GM12878 (cell line): ENCODE results near the gene ZNF134. TPM values are rescaled to one million over a fixed set of nuclear protein-coding genes. Genes with fewer than 3 reads are reported as not detected.

Source experiments
- ATAC-seq: fragments of 200-7000 bp; cut with Tn5 transposase; 3 replicates; pipeline ENCODE4 v1.9.1; 2020; ENCODE audit warnings: mild to moderate bottlenecking, moderate library complexity
- BruUV-seq: library from RNA; stranded (reverse); fragments of 400-500 nt; replicated peaks from 2 replicates; lab custom pipeline; 2021; lab: Mats Ljungman, UMichigan
- CTCF ChIA-PET: fragments of 300-600 bp; sonication (Branson Sonifier 250); formaldehyde crosslinking; extraction: SDS; loops from one replicate; lab custom pipeline; 2021; ENCODE audit warnings: inconsistent platforms; lab: Yijun Ruan, JAX
- POLR2A ChIA-PET: fragments of 350-600 bp; formaldehyde crosslinking; extraction: SDS; loops from one replicate; lab custom pipeline; 2021; ENCODE audit warnings: inconsistent platforms; lab: Charles Lee
- RAD21 ChIA-PET: fragments of 300-600 bp; sonication (Branson Sonifier 250); formaldehyde crosslinking; loops from one replicate; lab custom pipeline; 2023; ENCODE audit warnings: antibody characterized with exemption; ENCODE audit not compliant: unreplicated experiment; lab: Charles Lee
- SMC1A ChIA-PET: fragments of 300-600 bp; sonication (Branson Sonifier 250); formaldehyde crosslinking; loops from one replicate; lab custom pipeline; 2023; ENCODE audit not compliant: unreplicated experiment, uncharacterized antibody; lab: Charles Lee
- DNase-seq: peaks from one replicate; pipeline ENCODE4 v3.0.0-alpha.2; 2011; ENCODE audit warnings: low read depth, low spot score
- FAIRE-seq: peaks from 3 replicates; lab custom pipeline; 2011; peaks lifted over from hg19 to GRCh38; lab: Jason Lieb, UNC
- H2AFZ ChIP-seq: 2 replicates; pipeline ENCODE4 v1.6.0; 2011; ENCODE audit warnings: low read depth, low read length, control low read depth; ENCODE audit not compliant: control insufficient read depth
- H3K27ac ChIP-seq: 2 replicates; pipeline ENCODE4 v1.5.1; 2011; ENCODE audit warnings: control low read depth; ENCODE audit not compliant: control insufficient read depth, insufficient read depth
- H3K27me3 ChIP-seq, 2 experiments: replicated peaks in 1 of 2; 2 replicates each; pipeline versions ENCODE4 v1.6.0 to v1.6.1; 2011; ENCODE audit warnings: low read length in 1 of 2; ENCODE audit not compliant: control insufficient read depth in 2 of 2, insufficient read depth in 2 of 2
- H3K36me3 ChIP-seq, 2 experiments: 2 replicates each; pipeline ENCODE4 v1.5.1; 2011; ENCODE audit warnings: low read length in 1 of 2; ENCODE audit not compliant: control insufficient read depth in 2 of 2, insufficient read depth in 2 of 2
- H3K4me1 ChIP-seq: 2 replicates; pipeline ENCODE4 v1.6.1; 2011; ENCODE audit warnings: mild to moderate bottlenecking, low read length, moderate library complexity, mixed read lengths; ENCODE audit not compliant: control insufficient read depth, insufficient read depth
- H3K4me2 ChIP-seq: 2 replicates; pipeline ENCODE4 v1.6.0; 2011; ENCODE audit warnings: control low read depth; ENCODE audit not compliant: control insufficient read depth, insufficient read depth
- H3K4me3 ChIP-seq: fragments of 200-600 bp; sonication (generic); 2 replicates; pipeline ENCODE4 v1.5.1; 2016
- H3K79me2 ChIP-seq: 2 replicates; pipeline ENCODE4 v1.6.0; 2011; ENCODE audit warnings: low read length; ENCODE audit not compliant: control insufficient read depth, insufficient read depth
- H3K9ac ChIP-seq: 2 replicates; pipeline ENCODE4 v1.8.0; 2011; ENCODE audit warnings: low read length, control low read depth, mixed read lengths; ENCODE audit not compliant: control insufficient read depth, insufficient read depth
- H3K9me3 ChIP-seq: replicated peaks from 3 replicates; pipeline ENCODE4 v1.5.1; 2011; ENCODE audit warnings: mild to moderate bottlenecking, low read length; ENCODE audit not compliant: control insufficient read depth, insufficient read depth
- H4K20me1 ChIP-seq: 2 replicates; pipeline ENCODE4 v1.6.0; 2011; ENCODE audit not compliant: control insufficient read depth, insufficient read depth
- BMI1 ChIP-seq: fragments of 450-650 bp; IDR thresholded peaks from 2 replicates; pipeline ENCODE4 v1.6.1; 2016; ENCODE audit warnings: mild to moderate bottlenecking, moderate library complexity, borderline replicate concordance
- ESRRA ChIP-seq: IDR thresholded peaks from 2 replicates; pipeline ENCODE4 v1.6.1; 2012; ENCODE audit warnings: mild to moderate bottlenecking, low read length, improper control_type of control experiment
- GABPA ChIP-seq: IDR thresholded peaks from 2 replicates; pipeline ENCODE4 v1.6.1; 2014; ENCODE audit warnings: antibody characterized with exemption, low read depth, mild to moderate bottlenecking, inconsistent platforms
- HDAC6 ChIP-seq: fragments of 200-600 bp; sonication (generic); IDR thresholded peaks from one replicate; pipeline ENCODE4 v1.8.0; 2017; ENCODE audit warnings: antibody characterized with exemption; ENCODE audit not compliant: unreplicated experiment
- MEF2A ChIP-seq: IDR thresholded peaks from 2 replicates; pipeline ENCODE4 v1.6.1; 2011; ENCODE audit warnings: low read depth, mild to moderate bottlenecking, low read length, moderate library complexity; ENCODE audit not compliant: insufficient read depth
- NRF1 ChIP-seq: conservative IDR thresholded peaks from 2 replicates; pipeline ENCODE4 v1.6.1; 2011; ENCODE audit warnings: mild to moderate bottlenecking, low read depth, low read length, improper control_type of control experiment
- PAX5 ChIP-seq: IDR thresholded peaks from 2 replicates; pipeline ENCODE4 v1.6.1; 2011; ENCODE audit warnings: low read depth, low read length, borderline replicate concordance
- SRF ChIP-seq, 2 experiments: IDR thresholded peaks; 2 replicates each; pipeline ENCODE4 v1.6.1; 2011; ENCODE audit warnings: low read depth in 2 of 2, low read length in 2 of 2, mild to moderate bottlenecking in 1 of 2, moderate library complexity in 1 of 2
- ZNF592 ChIP-seq: fragments of 450-650 bp; IDR thresholded peaks from 2 replicates; pipeline ENCODE4 v1.6.1; 2017; ENCODE audit warnings: mild to moderate bottlenecking, moderate library complexity
- WGBS: methylation state at CpG from one replicate; pipeline ENCODE4 v1.1.6; 2016; ENCODE audit warnings: low lambda C conversion rate; ENCODE audit not compliant: insufficient replicate concordance, insufficient coverage; ENCODE audit errors: missing lambda C conversion rate; 5-methylcytosine and 5-hydroxymethylcytosine counted together
- in situ Hi-C: fragments of 300-500 bp; cut with MboI; formaldehyde crosslinking; loops from 9 replicates; pipeline ENCODE4 v1.14.3; 2018; ENCODE audit warnings: mixed read lengths
- intact Hi-C: fragments of 100-400 bp; cut with micrococcal nuclease; formaldehyde crosslinking; loops from one replicate; pipeline ENCODE4 v1.14.2; 2022; ENCODE audit not compliant: unreplicated experiment
- polyA plus RNA-seq, 11 experiments: library from polyadenylated mRNA; depleted of rRNA in 4 of 11; unstranded in 6 of 11; stranded (reverse) in 5 of 11; fragments of >200 nt; fragmentation: Nextera tagmentation in 4 of 11; fragmentation: Illumina TruSeq in 1 of 11; extraction: Ambion mirVana in 4 of 11; extraction: Trizol in 1 of 11; gene quantifications; 1 replicate in 1 of 11; 2 replicates in 10 of 11; pipeline versions ENCODE4 v1.2.1 to v1.2.3, GENCODE V29; 2011 to 2016; ENCODE audit warnings: inconsistent platforms in 2 of 11, missing spikeins in 2 of 11, low read depth in 1 of 11
- total RNA-seq, 4 experiments: library from RNA; depleted of rRNA in 3 of 4; stranded (reverse); fragments of >200 nt in 3 of 4; fragmentation: Illumina TruSeq in 1 of 4; extraction: Trizol in 1 of 4; gene quantifications; 2 replicates each; pipeline versions ENCODE4 v1.2.1 to v1.2.3, GENCODE V29; 2013 to 2021
- TF ChIP-seq, protein P1 (sequence below), 3 experiments: IDR thresholded peaks in 2 of 3; conservative IDR thresholded peaks in 1 of 3; 2 replicates each; pipeline ENCODE4 v1.5.1; 2011; ENCODE audit warnings: low read depth in 3 of 3, low read length in 3 of 3, mild to moderate bottlenecking in 3 of 3, control low read depth in 2 of 3, moderate library complexity in 2 of 3, inconsistent platforms in 1 of 3, mixed read lengths in 1 of 3; ENCODE audit not compliant: control insufficient read depth in 2 of 3, insufficient read depth in 1 of 3; ENCODE audit errors: extremely low read depth in 1 of 3

The ZNF134 gene
- total and polyA plus RNA-seq, 10 of the 15 experiments (the other 5 are each of a cell fraction or from before 2014, with no cell fraction given), result 1.6 to 17.6 (median 9.7) TPM

DNA sequence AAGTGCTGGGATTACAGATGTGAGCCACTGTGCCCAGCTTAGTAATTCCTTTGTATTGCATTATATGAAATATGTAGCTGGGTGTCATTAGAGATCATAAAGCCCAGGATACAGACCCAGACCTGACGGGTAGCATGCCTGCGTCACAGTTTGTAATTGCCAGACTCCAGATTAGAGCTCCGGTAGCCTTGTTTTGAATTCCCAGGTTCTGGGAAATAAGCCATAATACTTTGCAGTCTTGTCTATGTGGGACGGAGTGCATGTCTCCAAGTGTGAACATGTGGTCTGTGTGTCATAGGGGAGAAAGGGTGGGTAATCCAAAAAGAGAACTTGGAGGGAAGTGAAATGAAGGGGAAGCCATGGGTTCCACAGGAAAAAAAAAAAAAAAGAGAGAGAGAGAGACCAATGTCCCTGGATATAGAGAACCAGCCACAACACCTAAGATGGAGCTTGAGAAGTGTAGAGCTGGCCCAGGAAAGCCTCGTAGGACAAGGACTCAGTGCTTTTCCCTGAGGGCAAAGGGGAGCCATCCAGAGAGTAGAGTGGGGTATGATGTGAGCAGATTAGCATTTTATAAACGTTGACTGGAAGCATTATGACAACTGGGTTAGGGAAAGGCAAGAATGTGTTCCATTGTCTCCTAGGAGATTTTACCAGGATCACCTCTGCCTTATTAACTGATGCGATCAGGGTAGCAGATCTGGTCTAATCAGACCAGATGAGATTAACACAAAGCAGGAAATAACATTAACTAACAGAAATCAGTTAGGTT, 57.3 kb downstream of the ZNF134 start:
- no TSS peak for BruUV-seq
- no peak for FAIRE-seq
- 51% methylated on average over 7 of the region's 7 CpGs for WGBS
- Histone ChIP-seq H3K4me2 (no peak overlapping the region), H3K36me3 (no peaks in the 10 kb centered on the region), H3K79me2 (no peaks in the 10 kb centered on the region), H2AFZ (no peak overlapping the region), H4K20me1 (no peaks in the 10 kb centered on the region), H3K9me3 (no peaks in the 10 kb centered on the region; the same call in 2 of the 3 replicates), H3K4me1 (no peaks in the 10 kb centered on the region), H3K27ac (no peak overlapping the region), H3K4me3 (no peak overlapping the region)
- no peak for DNase-seq
- ChIA-PET CTCF (interaction anchor here (0.6 to 1.9 kb wide), 2 partner anchors 11 to 414 kb away, joined by 3 to 7 read pairs; partner anchors contain the start of gene ZNF551), POLR2A (interaction anchor here (0.7 kb wide), 1 partner anchor 560 kb away, joined by 3 read pairs; no protein-coding TSS in a partner anchor), SMC1A (no interaction called here), RAD21 (no interaction called here)
- in situ Hi-C loops, result no loop called here
- intact Hi-C loops, result no loop called here
- ATAC-seq, result no peak
- TF ChIP-seq ZNF592 (no peak), ESRRA (no peak), HDAC6 (no peak), GABPA (no peak), PAX5 (no peak), NRF1 (no peak), SRF (IDR thresholded peaks at IDR 0.05; ENCODE audit: low read depth in 2 of 2, low read length in 2 of 2) (no peak), BMI1 (no peak), MEF2A (no peak)
- TF ChIP-seq, protein P1, sequence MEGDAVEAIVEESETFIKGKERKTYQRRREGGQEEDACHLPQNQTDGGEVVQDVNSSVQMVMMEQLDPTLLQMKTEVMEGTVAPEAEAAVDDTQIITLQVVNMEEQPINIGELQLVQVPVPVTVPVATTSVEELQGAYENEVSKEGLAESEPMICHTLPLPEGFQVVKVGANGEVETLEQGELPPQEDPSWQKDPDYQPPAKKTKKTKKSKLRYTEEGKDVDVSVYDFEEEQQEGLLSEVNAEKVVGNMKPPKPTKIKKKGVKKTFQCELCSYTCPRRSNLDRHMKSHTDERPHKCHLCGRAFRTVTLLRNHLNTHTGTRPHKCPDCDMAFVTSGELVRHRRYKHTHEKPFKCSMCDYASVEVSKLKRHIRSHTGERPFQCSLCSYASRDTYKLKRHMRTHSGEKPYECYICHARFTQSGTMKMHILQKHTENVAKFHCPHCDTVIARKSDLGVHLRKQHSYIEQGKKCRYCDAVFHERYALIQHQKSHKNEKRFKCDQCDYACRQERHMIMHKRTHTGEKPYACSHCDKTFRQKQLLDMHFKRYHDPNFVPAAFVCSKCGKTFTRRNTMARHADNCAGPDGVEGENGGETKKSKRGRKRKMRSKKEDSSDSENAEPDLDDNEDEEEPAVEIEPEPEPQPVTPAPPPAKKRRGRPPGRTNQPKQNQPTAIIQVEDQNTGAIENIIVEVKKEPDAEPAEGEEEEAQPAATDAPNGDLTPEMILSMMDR (IDR thresholded peaks at IDR 0.05 in 2 of 3, conservative IDR thresholded peaks at IDR 0.05 in 1 of 3; ENCODE audit: control insufficient read depth in 2 of 3, extremely low read depth in 1 of 3, insufficient read depth in 1 of 3, low read depth in 3 of 3, low read length in 3 of 3), result no peak
- TF ChIP-seq, all 136 proteins: peak for 0
- Histone ChIP-seq H3K9ac (no peak overlapping the region), H3K27me3 (no peaks in the 10 kb centered on the region)
